ENCODE results near the gene HERC4. TPM values are rescaled to one million over a fixed set of nuclear protein-coding genes. Genes with fewer than 3 reads are reported as not detected.

HERC4 gene
- total and polyA plus RNA-seq, 9 of the 15 experiments (the other 6 are each of a cell fraction or from before 2014, with no cell fraction given): 12.5 to 33.5 (median 22.8) TPM

DNA sequence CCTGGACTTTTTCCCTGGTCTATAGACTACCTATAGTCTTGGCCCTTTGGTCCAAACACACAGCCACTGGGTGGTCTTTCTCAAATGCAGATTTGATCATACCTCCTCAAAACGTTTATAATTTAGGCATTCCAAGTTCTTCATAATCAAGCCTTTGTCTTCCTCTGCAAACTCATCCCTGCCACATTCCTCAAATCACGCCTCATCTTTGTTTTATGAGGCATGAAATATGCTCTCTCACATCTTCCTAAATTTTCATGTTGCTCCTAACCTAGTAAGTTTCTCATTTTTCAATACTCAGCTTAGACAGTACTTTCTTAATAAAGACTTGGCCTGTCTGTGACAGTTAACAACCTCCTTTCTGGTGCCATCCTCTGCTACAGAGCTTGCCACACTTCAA, 10.9 kb upstream of the HERC4 start (continued):
- TF ChIP-seq, protein P1, sequence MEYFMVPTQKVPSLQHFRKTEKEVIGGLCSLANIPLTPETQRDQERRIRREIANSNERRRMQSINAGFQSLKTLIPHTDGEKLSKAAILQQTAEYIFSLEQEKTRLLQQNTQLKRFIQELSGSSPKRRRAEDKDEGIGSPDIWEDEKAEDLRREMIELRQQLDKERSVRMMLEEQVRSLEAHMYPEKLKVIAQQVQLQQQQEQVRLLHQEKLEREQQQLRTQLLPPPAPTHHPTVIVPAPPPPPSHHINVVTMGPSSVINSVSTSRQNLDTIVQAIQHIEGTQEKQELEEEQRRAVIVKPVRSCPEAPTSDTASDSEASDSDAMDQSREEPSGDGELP (CRISPR knock-in tag; IDR thresholded peaks at IDR 0.05; ENCODE audit: borderline replicate concordance): no peak
- TF ChIP-seq RBM14 (IDR thresholded peaks at IDR 0.05; ENCODE audit: borderline replicate concordance, insufficient read depth, low read depth, low read length): no peak

DNA sequence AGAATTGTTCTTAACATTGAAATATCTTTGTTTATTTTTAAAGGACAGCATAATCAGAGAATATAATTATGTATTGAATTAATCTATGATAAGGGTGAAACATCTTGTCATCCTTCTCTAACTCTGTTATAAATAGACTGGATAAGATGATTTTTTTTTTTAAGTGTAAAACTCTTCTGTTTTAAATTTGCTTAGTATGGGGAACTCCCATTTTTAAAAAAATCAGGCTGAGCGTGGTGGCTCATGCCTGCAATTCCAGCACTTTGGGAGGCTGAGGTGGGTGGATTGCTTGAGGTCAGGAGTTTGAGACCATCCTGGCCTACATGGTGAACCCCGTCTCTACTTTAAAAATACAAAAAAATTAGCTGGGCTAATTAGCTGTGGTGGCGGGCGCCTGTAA, 9.4 kb upstream of the HERC4 start:
- no peak for ATAC-seq

More for the DNA sequence above, 9.4 kb upstream of the HERC4 start:
- in situ Hi-C loops (cut with MboI) (no loop called here), intact Hi-C loops (cut with micrococcal nuclease) (loop anchor here (5.0 kb wide), 1 partner anchor 73 kb away; no protein-coding TSS in a partner anchor)
- Histone ChIP-seq H3K79me2 (ENCODE audit: control insufficient read depth, insufficient read depth, low read length) (no peaks in the 10 kb centered on the region), H3K4me1 (replicated peaks in 1 of 2; ENCODE audit: control insufficient read depth in 2 of 2, insufficient read depth in 2 of 2, low read length in 2 of 2) (no peaks in the 10 kb centered on the region), H2AFZ (ENCODE audit: low read depth, low read length) (no peak overlapping the region), H3K27ac (ENCODE audit: extremely low read depth, low read depth, low read length) (no peak overlapping the region), H3K36me3 (ENCODE audit: control insufficient read depth, insufficient read depth, low read length) (no peaks in the 10 kb centered on the region), H4K20me1 (replicated peaks; ENCODE audit: control insufficient read depth, insufficient read depth, low read length) (no peaks in the 10 kb centered on the region), H3K9ac (ENCODE audit: insufficient read depth in 1 of 2, low read depth in 2 of 2, low read length in 2 of 2) (no peak overlapping the region), H3K4me3 (no peak overlapping the region), H3K9me1 (ENCODE audit: control insufficient read depth, insufficient read depth, low read length) (no peaks in the 10 kb centered on the region), H3K4me2 (ENCODE audit: insufficient read depth, low read length) (no peak overlapping the region), H3K27me3 (ENCODE audit: control insufficient read depth in 2 of 2, insufficient read depth in 2 of 2, low read length in 2 of 2) (peaks cover 0 to 3% of the 10 kb centered on the region in 2 experiments; a peak in 2 of 5 replicates), H3K9me3 (replicated peaks; ENCODE audit: control insufficient read depth, insufficient read depth, low read depth, low read length) (no peaks in the 10 kb centered on the region)
- POLR2A ChIA-PET: interaction anchor here (0.6 to 0.8 kb wide), 2 partner anchors 17 to 73 kb away, joined by 3 read pairs; no protein-coding TSS in a partner anchor
- no peak for FAIRE-seq
- DNase-seq (ENCODE audit: extremely low read depth in 1 of 4, low spot score in 3 of 4): no peak
- no TSS peak for BruUV-seq (replicated peaks)
- WGBS (ENCODE audit: insufficient coverage, low coverage, missing lambda C conversion rate): 22% methylated on average over 4 of the region's 4 CpGs
- no peak for TF ChIP-seq ZSCAN29 (IDR thresholded peaks at IDR 0.05)
- CTCF ChIA-PET (ENCODE audit: low intra/inter-chr PET ratio): no interaction called here
